ENCODE measurements around the gene KATNAL1.
A peak's percentile ranks its signal among the peaks of the same experiment; 100 is the strongest.
"Not testable (repeated sequence)": the region's sequence is repeated elsewhere in the genome, so short reads cannot be mapped to it uniquely, and the experiment has no call there.

The KATNAL1 gene

DNA sequence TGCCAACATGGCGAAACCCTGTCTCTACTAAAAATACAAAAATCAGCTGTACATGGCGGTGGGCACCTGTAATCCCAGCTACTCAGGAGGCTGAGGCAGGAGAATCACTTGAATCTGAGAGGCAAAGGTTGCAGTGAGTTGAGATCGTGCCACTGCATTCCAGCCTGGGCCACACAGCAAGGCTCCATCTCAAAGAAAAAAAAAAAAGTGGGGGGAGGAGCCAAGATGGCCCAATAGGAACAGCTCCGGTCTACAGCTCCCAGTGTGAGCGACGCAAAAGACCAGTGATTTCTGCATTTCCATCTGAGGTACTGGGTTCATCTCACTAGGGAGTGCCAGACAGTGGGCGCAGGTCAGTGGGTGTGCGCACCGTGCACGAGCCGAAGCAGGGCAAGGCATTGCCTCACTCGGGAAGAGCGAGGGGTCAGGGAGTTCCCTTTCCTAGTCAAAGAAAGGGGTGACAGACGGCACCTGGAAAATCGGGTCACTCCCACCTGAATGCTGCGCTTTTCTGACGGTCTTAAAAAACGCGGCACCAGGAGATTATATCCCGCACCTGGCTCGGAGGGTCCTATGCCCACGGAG, 48.1 kb downstream of the KATNAL1 start:
- not testable (repeated sequence) for H3K36me3 Mint-ChIP-seq (ENCODE audit: insufficient read depth); DNase-seq (ENCODE audit: low spot score in 2 of 2); H3K27ac Mint-ChIP-seq (ENCODE audit: low read depth); H3K27me3 Mint-ChIP-seq; H3K4me3 Mint-ChIP-seq; H3K4me1 Mint-ChIP-seq; ATAC-seq (replicated peaks; ENCODE audit: extremely low read depth, poor library complexity, severe bottlenecking); H3K9me3 Mint-ChIP-seq

DNA sequence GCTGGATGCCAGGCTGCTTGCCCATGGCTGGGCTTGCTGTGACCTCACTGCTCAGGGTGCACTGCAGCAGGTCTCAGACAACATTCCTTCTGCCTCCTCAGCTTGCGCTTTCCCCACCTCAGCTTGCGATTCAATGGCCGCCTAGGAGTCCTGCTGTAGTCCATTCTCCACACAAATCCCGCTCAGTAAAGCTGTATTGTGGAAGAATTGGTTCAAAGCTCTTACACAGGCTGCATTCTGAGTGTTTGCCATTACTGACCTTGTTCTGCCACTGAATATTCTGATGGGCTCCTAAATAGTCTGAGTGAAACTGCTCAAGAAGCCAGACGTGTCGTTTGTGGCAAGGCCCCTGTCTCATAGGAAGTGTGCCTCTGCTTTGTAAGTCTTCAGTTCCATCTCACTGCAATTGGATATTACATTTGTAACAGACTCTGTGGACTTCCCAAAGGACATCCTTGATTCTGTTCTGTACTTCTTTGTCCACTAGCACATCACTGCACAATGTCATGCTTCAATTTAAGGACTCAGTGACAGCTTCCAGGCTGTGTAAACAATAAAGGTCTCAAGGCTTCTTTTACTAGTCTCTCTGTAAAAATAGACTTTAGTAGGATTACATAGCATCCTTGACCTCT, 49.8 kb downstream of the KATNAL1 start:
- Mint-ChIP-seq H3K4me3 (no peak overlapping the region), H3K27ac (ENCODE audit: low read depth) (peak overlapping the region; percentile 10), H3K9me3 (no peaks in the 10 kb centered on the region), H3K4me1 (peaks cover 6% of the 10 kb centered on the region), H3K36me3 (ENCODE audit: insufficient read depth) (no peaks in the 10 kb centered on the region), H3K27me3 (no peaks in the 10 kb centered on the region)
- ATAC-seq (replicated peaks; ENCODE audit: extremely low read depth, poor library complexity, severe bottlenecking) (no peak), DNase-seq (ENCODE audit: low spot score in 2 of 2) (no peak)

DNA sequence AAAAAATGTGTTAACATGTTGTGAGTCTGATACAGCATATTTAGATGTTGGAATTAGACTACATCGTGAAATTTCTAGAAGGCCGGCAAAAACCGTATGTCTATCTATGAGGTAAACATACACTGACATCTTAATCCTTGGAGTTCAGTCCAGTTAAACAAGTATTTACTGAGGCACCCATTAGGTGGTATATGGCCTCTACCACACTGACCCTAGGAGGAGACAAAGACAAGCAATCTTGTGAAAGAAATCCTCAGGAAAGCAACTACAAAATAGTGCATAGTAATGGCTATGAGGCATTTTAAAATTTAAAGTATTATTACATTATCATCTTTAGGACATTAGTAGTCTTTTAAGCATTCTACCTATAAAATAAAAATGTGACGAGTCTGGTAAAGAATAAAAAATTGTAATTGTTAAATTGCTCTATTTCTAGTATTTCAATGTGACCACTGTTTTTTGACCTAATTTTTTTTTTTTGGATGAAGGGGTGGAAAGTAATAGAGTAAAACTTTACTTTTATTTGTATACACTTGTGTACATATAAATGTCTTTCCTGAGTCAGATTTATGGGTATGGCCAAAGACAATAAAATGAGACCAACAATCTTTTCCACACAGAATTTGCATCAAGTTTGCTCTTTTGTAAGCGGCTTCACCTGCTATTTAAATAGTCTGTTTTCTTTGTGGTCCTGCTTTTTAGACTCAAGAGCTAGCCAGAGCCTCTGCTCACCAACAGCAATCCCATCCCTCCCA, 50.5 kb downstream of the KATNAL1 start:
- ATAC-seq (replicated peaks; ENCODE audit: extremely low read depth, poor library complexity, severe bottlenecking): no peak
- H3K27ac Mint-ChIP-seq (ENCODE audit: low read depth): peak overlapping the region; percentile 10
- H3K4me1 Mint-ChIP-seq: peaks cover 6% of the 10 kb centered on the region
- H3K36me3 Mint-ChIP-seq (ENCODE audit: insufficient read depth): no peaks in the 10 kb centered on the region
- no peak for DNase-seq (ENCODE audit: low spot score in 2 of 2)
- H3K27me3 Mint-ChIP-seq: no peaks in the 10 kb centered on the region
- no peaks in the 10 kb centered on the region for H3K9me3 Mint-ChIP-seq
- H3K4me3 Mint-ChIP-seq: no peak overlapping the region

DNA sequence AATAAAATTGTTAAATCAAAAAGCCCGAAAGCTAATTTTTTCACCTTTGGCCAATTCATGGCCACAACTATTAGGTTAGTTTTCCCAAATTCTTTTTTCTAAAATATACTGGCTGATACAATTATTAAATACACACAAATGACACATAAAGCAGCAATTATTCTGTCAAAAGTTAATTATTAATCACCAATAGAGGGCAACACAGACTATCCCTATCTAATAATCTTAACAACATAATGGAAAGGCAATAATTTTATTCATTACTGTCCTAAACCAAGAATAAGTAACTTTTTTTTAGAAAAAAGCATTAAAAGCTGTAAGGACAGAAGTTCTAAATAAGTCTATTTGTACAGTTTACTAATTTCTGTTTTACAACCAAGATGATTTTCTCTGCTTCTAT, 51.7 kb downstream of the KATNAL1 start:
- Mint-ChIP-seq H3K27ac (ENCODE audit: low read depth) (no peak overlapping the region), H3K4me1 (peaks cover 6% of the 10 kb centered on the region), H3K27me3 (no peaks in the 10 kb centered on the region), H3K36me3 (ENCODE audit: insufficient read depth) (no peaks in the 10 kb centered on the region), H3K9me3 (no peaks in the 10 kb centered on the region), H3K4me3 (no peak overlapping the region)
- DNase-seq (ENCODE audit: low spot score in 2 of 2): no peak
- ATAC-seq (replicated peaks; ENCODE audit: extremely low read depth, poor library complexity, severe bottlenecking): no peak

DNA sequence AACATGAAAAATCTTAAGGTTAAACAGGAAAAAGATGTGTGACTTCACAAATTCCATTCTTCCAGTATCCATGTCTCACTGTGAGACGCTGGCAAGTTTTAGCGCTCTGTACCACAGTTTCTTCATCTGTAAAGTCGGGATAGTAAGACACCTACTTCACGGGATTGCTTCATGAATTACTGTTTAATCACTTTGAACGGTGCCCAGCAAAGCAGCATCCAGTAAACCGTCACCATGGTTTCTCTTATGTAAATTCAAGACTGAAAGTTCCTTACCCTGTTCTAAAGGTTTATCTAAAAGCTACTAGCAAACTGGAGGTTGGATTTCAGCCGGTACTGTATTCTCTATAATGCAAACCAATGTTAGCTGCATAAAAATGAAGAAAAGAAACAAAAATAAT, 53.5 kb downstream of the KATNAL1 start:
- ATAC-seq (replicated peaks; ENCODE audit: extremely low read depth, poor library complexity, severe bottlenecking): no peak
- no peaks in the 10 kb centered on the region for H3K9me3 Mint-ChIP-seq
- H3K4me1 Mint-ChIP-seq: no peaks in the 10 kb centered on the region
- no peak overlapping the region for H3K4me3 Mint-ChIP-seq
- no peaks in the 10 kb centered on the region for H3K36me3 Mint-ChIP-seq (ENCODE audit: insufficient read depth)
- no peak overlapping the region for H3K27ac Mint-ChIP-seq (ENCODE audit: low read depth)
- DNase-seq (ENCODE audit: low spot score in 2 of 2): no peak
- H3K27me3 Mint-ChIP-seq: no peaks in the 10 kb centered on the region

DNA sequence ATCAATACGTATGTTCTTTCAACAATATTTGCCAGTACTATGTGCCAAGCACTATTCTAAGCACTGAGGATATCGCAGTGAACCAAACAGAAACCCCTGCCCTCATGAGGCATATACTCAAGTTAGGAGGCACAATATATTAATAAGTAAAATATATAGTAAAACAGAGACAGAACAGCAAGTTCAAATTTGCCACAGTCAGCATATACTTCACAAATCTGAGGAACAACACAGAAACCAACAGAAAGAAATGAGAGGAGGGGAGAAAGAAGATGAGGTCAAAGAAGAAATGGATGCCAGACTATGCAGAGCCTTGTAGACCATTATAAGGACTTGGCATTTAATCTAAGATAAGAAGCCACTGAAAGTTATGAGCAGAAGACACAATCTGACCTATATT, 59.9 kb downstream of the KATNAL1 start:
- no peaks in the 10 kb centered on the region for H3K36me3 Mint-ChIP-seq (ENCODE audit: insufficient read depth)
- no peaks in the 10 kb centered on the region for H3K27me3 Mint-ChIP-seq
- H3K4me1 Mint-ChIP-seq: peaks cover 5% of the 10 kb centered on the region
- no peaks in the 10 kb centered on the region for H3K9me3 Mint-ChIP-seq
- no peak overlapping the region for H3K27ac Mint-ChIP-seq (ENCODE audit: low read depth)
- ATAC-seq (replicated peaks; ENCODE audit: extremely low read depth, poor library complexity, severe bottlenecking): no peak
- DNase-seq (ENCODE audit: low spot score in 2 of 2): no peak
- H3K4me3 Mint-ChIP-seq: no peak overlapping the region

DNA sequence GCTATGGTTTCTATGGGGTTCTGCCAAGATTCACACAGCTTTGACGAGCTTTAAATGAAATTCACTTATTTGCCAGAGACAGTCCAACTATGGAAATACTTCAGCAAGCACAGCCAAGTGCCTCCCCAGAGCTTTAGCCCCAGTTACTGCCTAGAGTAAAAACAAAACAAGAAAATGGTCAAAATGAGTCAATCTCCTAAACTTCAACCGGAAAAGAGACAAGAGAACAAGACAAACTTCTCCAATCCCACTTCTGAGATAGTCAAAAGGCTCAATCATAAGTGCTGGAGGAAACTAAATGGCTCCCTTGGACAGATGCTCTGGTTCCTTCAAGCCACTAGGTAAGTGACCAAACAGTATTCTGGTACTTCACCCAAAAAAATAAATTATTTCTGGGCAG, 65.8 kb downstream of the KATNAL1 start:
- Mint-ChIP-seq H3K4me3 (no peak overlapping the region), H3K27ac (ENCODE audit: low read depth) (no peak overlapping the region), H3K27me3 (no peaks in the 10 kb centered on the region), H3K36me3 (ENCODE audit: insufficient read depth) (no peaks in the 10 kb centered on the region), H3K9me3 (no peaks in the 10 kb centered on the region), H3K4me1 (peaks cover 5% of the 10 kb centered on the region)
- DNase-seq (ENCODE audit: low spot score in 2 of 2) (no peak), ATAC-seq (replicated peaks; ENCODE audit: extremely low read depth, poor library complexity, severe bottlenecking) (no peak)

DNA sequence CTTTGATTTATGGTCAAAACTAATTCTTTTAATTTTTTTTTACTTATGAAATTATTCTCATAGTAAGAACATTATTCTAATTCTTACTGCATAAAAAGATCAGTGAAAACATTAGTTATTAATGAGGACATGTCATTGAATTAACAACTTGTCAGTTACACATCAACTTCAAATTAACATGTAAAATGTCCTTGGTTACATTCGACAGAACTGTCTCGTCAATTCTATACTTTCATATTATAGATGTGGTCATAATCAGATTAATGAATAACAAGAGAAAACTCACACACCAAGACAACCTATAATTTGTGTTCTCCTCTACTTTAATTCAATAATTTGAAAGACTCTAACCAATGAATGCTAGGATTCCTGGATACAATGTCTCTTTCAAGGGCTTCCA, 66.7 kb downstream of the KATNAL1 start:
- Mint-ChIP-seq H3K27me3 (no peaks in the 10 kb centered on the region), H3K4me1 (peaks cover 5% of the 10 kb centered on the region), H3K4me3 (no peak overlapping the region), H3K9me3 (no peaks in the 10 kb centered on the region), H3K27ac (ENCODE audit: low read depth) (no peak overlapping the region), H3K36me3 (ENCODE audit: insufficient read depth) (no peaks in the 10 kb centered on the region)
- DNase-seq (ENCODE audit: low spot score in 2 of 2) (no peak), ATAC-seq (replicated peaks; ENCODE audit: extremely low read depth, poor library complexity, severe bottlenecking) (no peak)

DNA sequence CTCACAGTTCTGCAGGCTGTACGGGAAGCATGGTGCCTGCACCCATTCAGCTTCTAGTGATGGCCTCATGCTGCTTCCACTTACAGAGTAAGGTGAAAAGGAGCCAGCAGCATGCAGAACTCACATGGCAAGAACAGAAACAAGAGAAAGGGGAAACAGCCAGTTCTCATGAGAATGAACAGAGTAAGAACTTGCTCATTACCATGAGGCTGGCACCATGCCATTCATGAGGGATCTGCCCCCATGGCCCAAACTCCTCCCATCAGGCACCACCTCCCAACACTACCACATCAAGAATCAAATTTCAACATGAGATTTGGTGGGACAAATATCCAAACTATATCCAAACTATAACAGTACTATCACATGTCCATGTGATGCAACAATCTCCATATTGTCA, 72.1 kb downstream of the KATNAL1 start:
- Mint-ChIP-seq H3K4me1 (no peaks in the 10 kb centered on the region), H3K36me3 (ENCODE audit: insufficient read depth) (peaks cover 2% of the 10 kb centered on the region), H3K9me3 (no peaks in the 10 kb centered on the region), H3K27ac (ENCODE audit: low read depth) (no peak overlapping the region), H3K27me3 (no peaks in the 10 kb centered on the region), H3K4me3 (no peak overlapping the region)
- DNase-seq (ENCODE audit: low spot score in 2 of 2): no peak
- ATAC-seq (replicated peaks; ENCODE audit: extremely low read depth, poor library complexity, severe bottlenecking): no peak

DNA sequence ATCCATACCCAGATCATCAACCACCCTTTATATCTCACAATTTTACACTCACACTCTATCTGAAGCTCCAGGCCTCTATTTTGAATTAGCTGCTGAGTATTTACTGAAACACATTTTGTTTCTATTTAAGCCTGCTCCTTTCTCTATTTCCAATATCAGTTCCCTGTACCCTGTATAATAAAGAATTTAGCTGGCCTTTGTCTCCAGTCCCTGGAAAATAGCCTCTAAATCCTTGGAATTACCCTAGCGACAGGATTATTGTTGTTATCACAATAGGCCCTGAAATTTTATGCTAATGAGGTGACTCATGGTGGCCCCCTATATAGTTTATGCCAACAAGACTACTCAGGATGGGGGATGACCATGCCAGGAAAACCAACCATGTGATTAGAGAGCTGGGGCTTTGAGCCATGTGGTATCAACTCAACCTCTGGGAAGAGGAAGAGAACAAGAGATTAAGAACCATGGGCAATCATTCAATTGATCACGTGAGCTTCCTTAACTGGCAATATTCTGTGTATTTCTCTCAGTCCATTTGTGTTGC, 72.7 kb downstream of the KATNAL1 start:
- Mint-ChIP-seq H3K4me1 (no peaks in the 10 kb centered on the region), H3K9me3 (no peaks in the 10 kb centered on the region), H3K4me3 (no peak overlapping the region), H3K27me3 (no peaks in the 10 kb centered on the region), H3K36me3 (ENCODE audit: insufficient read depth) (peaks cover 5% of the 10 kb centered on the region), H3K27ac (ENCODE audit: low read depth) (no peak overlapping the region)
- ATAC-seq (replicated peaks; ENCODE audit: extremely low read depth, poor library complexity, severe bottlenecking) (no peak), DNase-seq (ENCODE audit: low spot score in 2 of 2) (no peak)

DNA sequence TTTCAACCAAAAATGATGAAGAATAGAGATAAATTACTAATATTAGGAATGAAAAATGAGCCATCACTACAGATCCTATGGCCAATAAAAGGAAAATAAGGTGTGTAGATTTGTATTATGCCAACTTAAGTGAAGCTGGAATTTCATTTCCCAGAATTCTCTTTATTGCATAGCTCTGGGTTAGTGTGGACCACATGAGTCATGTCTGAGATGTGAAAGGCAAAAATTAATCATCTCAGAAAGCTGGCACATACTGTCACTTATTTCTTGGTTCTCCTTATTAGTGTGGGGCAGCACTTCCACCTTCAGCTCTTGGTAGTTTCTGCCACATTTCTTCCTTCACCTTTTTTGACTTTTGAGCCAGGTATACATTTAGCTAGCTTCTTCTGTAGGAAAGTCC, 82.6 kb downstream of the KATNAL1 start:
- Mint-ChIP-seq H3K36me3 (ENCODE audit: insufficient read depth) (peaks cover 10% of the 10 kb centered on the region), H3K27me3 (no peaks in the 10 kb centered on the region), H3K9me3 (peaks cover 11% of the 10 kb centered on the region), H3K4me3 (no peak overlapping the region), H3K27ac (ENCODE audit: low read depth) (no peak overlapping the region), H3K4me1 (no peaks in the 10 kb centered on the region)
- ATAC-seq (replicated peaks; ENCODE audit: extremely low read depth, poor library complexity, severe bottlenecking) (no peak), DNase-seq (ENCODE audit: low spot score in 2 of 2) (no peak)

DNA sequence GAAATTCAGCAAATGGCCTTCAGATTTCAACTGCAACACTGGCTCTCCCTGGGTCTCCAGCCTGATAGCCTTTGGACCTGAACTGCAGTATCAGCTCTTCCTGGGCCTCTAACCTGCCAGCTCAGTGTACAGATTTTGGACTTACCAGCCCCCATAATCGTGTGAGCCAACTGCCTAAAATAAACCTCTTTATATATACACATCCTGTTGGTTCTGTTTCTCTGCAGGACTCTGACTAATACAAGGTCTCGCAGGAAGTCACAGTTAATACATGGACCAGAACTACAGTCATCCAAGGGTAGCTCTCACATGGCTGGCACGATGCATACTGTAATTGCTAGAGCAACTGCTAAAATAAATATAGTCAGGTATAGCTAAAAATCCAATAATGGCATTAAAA, 85.1 kb downstream of the KATNAL1 start:
- H3K4me3 Mint-ChIP-seq: no peak overlapping the region
- no peak overlapping the region for H3K27ac Mint-ChIP-seq (ENCODE audit: low read depth)
- H3K27me3 Mint-ChIP-seq: no peaks in the 10 kb centered on the region
- DNase-seq (ENCODE audit: low spot score in 2 of 2) (no peak), ATAC-seq (replicated peaks; ENCODE audit: extremely low read depth, poor library complexity, severe bottlenecking) (no peak)
- peaks cover 11% of the 10 kb centered on the region for H3K9me3 Mint-ChIP-seq
- peaks cover 10% of the 10 kb centered on the region for H3K36me3 Mint-ChIP-seq (ENCODE audit: insufficient read depth)
- no peaks in the 10 kb centered on the region for H3K4me1 Mint-ChIP-seq

DNA sequence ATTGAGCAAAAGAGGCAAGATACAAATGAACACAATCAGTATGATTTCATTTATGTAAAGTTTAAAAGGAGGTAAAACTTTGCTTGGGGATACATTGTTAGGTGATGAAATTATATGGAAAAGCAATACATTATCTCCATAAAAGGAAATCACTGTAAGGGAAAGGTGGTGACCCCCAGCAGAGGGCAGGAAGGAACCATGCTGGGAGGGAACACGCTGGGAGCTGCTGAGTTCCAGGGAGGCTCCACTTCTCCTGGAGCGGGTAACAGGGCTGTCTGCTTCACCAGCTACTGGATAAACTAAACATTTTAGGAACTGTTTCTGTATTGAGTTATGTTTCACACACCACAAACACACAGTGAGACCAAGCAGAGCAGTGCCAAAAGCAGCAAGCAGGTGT, 91.2 kb downstream of the KATNAL1 start:
- no peak for ATAC-seq (replicated peaks; ENCODE audit: extremely low read depth, poor library complexity, severe bottlenecking)
- Mint-ChIP-seq H3K4me3 (no peak overlapping the region), H3K27ac (ENCODE audit: low read depth) (no peak overlapping the region), H3K27me3 (no peaks in the 10 kb centered on the region), H3K36me3 (ENCODE audit: insufficient read depth) (peaks cover 7% of the 10 kb centered on the region), H3K4me1 (no peaks in the 10 kb centered on the region), H3K9me3 (no peaks in the 10 kb centered on the region)
- DNase-seq (ENCODE audit: low spot score in 2 of 2): no peak

Measured in central memory CD8-positive, alpha-beta T cell (primary cell).